ENCODE data around the gene WDFY1.

WDFY1 gene

DNA sequence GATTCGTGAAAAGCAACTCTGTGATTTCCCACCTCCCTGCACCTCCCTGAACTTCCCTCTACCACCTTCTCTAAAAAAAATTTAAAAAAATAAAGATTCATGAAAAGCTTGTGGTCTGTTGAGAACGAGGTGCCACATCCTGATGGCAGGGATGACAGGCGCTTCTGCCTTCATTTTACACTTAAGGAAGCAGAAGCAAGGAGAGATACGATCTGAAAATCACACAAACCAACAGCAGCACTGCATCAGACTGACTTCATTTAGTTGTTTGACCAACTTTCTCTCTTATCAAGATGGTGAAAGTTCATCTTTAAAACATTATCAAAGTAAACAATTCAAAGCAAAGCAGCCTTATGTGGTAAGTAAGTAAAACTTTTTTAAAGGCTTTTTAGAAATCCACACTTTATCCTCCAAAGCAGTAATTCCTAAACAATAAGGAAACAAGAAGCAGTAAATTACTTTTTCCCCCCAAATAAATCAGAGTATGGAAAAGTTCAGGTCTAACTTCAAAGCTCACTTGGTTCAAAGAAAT lies 15.5 kb downstream of the WDFY1 start:
- DNase-seq = peak; percentile 7 to 27

DNA sequence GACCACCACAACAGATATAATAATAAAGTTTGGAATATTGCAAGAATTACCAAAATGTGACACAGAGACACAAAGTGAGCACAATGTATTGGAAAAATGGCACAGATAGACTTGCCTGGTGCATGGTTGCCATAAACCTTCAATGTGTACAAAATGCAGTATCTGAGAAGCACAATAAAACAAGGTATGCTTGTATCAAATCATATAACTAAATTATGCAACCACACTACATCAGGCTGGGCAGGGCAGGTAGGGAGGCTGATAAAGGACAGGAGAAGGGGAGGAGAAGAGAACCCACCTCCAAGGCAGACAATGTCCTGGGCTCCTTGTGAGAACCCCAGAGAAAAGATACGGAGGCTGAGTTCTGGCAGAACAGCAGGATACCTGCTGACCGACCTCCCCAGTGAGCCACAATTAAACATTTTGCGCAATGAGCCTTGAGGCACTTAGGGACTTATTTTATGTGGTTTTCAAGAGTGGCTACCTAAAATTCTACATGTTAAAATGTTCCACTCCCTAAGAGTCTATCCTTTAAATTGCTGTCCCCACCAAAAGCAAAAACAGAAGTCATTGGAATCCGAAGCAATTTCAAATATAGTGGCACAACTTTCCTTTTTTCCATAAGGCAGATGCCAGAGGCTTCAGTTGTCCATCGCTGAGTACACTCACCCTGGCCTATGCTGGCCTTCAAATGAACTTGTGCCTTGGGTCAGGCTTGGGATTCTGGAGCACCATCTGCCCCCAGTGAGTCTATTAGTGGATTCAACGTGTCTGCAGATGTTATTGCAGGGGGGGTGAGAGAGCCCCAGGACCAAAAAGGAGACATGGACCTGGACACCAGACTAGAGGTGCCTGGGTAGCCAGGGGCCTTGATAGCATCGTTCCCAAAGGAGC lies 16.8 kb downstream of the WDFY1 start:
- no peak for DNase-seq

DNA sequence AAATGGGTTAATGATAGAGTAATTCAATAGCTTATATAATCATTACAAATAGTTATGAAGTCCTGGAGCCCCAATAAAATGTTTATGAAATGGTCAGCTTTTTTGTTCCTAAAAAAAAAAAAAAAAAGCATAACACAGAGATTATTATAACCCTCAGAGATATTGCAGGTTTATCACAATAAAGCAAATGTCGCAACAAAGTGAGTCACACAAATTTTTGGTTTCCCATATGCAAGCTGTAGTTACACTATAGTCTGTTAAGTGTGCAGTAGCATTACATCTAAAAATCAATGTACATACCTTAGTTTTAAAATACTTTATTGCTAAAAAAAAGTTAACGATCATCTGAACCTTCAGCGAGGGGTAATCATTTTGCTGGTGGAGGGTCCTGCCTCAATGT lies 20.0 kb downstream of the WDFY1 start:
- no peak for DNase-seq

DNA sequence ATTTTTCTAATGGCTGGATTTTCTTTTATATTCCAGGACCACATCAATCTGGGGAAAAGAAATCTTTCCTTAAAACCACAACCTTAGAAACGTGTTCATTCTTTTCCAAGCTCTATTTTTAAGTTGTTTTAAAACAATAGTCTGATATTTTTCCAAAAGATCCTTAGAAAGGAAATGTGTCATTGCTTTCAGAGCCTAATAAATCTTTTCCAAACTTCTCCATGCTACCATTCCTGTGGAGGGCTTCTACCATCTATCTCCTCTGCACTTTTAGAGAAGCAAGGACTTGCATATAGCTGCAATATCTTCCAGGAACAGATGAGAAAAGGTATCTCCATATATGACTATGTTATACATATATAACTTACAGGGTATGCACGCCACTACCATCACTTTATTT lies 21.2 kb downstream of the WDFY1 start:
- DNase-seq = no peak

DNA sequence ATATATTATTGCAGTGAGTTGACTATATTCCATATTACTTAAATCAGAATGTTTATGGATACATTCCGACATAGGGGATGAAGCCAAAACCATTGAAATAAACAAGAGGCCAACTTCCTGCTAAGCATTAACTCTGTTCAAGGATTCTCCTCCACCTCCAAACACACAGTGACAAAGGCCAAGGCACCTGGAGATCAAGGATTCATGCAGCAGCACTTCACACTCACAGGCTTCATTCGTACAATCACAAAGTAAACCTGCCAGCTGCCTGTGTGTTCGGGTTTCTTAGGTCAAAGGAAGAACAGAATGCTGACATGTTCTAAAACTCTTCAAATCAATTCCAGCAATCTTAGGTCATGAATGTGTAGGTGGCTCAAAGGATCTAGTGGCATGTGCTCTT lies 22.8 kb downstream of the WDFY1 start:
- no peak for DNase-seq

DNA sequence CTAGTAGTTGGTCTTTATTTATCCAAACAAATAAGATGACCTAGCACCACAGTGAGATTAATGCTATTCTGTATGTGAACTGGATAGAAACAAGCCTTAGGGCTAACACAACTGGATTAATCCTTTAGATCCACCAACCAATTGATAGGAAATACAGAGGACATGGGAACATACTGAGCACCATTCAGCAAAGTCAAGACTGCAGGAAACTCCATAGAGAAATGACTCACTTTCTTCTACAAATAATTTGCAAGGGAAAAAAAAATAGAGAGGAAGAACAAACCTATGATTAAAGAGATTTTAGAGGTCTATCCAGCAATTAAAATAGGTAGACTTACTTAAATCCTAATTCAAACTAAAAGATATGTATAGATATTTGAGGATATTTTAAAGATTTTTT lies 23.9 kb downstream of the WDFY1 start:
- no peak for DNase-seq

DNA sequence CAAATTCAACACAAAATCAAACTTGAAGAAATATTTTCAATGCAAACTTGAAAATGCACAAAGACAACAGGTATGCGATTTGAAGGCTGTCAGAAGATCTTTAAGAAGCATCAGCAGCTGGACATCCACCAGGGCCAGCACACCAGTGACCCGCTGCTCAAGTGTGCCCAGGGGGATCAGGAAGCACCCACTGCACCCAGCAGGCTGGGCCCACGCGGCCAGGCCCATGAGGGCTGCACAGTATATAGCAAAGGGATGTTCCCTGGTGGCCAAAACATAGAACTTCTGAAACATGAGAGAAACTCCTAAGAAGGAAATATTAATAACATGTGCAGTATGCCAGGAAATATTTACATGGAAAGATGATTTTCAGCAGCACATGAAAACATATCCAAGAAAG lies 25.0 kb downstream of the WDFY1 start:
- peak in 1 of 2 experiments; percentile 4 for DNase-seq

DNA sequence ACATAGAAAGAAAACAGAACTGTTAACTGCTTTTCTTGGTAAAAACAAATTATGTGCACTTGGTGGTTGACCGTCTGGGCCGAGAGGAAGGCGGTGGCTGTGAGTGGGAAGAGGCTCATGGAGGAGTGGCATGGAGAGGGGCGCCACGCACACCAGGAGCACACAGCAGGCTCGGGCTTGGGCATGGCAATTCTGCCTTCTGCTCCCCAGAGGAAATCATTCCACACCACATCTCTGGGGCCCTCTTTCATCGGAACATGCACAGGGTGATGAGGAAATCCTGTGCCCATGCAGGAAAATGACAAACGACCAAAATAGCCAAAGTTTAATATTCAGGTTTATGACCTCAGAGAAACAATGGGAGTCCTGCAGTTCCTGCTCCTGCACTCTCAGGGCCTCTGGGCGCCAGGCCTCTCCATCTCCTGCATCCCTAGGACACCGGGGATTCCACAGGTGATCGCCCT lies 26.4 kb downstream of the WDFY1 start:
- DNase-seq = peak; percentile 21 to 39

DNA sequence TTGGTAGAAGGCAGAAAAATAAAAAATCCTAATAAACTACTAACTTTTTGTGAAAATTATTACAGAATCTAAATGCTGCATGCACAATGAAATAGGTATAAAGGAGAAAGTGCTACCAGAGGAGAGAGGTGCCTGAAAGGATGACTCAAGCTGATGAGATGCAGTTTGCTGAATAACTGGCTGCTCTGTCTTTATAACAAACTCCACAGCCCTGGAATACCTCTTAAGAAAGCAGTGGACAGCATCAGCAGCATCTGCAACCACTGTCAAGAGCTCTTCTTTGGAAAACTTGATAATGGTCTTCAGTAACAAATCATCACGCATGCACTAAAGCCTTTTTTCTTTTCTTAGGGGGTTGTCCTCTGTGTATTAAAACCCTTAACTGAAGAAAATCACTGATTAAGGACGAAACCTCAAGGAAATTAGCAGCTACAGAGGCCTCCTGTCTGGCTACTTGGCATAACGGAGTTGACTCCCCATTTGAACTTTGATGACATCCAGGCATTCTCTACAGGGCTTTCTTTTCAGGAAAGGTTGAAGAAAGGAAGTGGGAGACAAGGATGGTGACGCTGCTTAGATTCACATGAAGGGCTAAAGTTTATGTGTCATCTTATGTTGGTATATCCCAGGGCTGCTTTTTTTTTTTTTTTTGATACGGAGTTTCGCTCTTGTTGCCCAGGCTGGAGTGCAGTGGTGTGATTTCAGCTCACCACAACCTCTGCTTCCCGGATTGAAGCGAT lies 28.8 kb downstream of the WDFY1 start:
- no peak for DNase-seq

DNA sequence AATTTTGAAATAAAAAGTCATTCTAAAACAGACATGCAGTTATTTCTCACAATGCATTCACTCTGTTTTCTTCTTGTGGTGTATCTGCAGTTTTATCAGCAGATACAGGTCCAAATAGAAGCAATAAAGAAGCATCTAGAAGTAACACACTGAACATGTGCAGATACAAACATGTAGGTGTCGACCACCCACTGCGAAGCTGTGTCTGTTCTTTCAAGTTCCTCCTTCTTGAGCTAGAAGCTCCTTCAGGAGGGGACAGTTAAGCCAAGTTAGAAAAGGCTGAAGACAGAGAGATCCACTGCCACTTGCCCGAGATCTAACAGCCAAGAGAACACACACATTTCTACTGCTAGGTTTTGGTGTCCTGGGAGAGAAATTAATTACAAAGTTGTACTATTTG lies 30.1 kb downstream of the WDFY1 start:
- no peak for DNase-seq

DNA sequence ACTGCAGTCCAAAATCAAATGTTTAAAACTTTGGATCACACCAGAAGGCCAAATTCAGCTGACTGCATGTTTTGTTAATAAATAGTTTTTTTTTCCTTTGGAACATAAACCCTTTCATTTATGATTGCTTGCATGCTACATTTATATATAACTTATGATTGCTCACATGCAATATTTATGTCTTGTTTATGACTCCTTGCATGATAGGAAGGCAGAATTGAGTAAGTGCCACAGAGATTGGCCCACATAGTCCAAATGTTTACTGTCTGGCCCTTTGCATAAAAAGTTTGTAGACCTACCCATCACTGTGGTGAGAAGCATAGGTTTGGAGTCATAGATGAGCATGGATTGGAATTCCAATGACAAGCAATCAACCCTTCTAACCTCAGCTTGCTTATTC lies 30.8 kb downstream of the WDFY1 start:
- no peak for DNase-seq

DNA sequence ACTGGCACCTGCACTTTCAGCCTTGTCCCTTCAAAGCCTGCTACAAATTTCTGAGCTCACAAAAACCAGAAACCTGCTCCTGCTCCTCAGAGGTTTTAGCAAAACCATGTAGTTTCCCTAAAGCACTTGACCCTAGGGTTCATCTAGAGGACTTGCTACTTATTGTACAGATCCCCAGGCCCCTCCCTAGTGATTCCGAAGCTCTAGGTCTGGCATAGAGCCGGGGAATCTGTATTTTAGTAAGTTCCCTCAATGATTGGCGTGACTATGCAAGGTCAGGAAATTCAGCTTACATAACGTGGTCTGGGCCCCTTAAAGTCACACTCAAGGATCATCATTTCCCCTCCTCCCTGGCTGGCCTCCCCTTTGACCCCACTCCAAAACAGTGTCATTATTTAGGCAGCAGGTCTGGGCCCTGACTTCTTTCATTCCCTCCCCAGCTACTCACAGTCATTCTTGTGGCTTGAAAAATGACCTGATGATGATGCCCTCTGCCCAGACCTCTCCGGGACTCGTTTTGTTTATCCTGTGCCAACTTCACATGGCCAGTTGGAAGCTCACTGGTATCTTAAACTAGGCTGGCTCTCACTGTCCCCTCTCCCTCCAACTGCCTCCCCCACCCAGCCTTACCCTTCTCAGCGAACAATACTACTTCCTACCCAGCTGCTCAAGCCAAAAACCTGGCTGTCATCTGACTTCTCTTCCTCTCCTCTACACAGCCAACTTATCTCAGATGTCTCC lies 36.0 kb downstream of the WDFY1 start:
- DNase-seq = no peak

DNA sequence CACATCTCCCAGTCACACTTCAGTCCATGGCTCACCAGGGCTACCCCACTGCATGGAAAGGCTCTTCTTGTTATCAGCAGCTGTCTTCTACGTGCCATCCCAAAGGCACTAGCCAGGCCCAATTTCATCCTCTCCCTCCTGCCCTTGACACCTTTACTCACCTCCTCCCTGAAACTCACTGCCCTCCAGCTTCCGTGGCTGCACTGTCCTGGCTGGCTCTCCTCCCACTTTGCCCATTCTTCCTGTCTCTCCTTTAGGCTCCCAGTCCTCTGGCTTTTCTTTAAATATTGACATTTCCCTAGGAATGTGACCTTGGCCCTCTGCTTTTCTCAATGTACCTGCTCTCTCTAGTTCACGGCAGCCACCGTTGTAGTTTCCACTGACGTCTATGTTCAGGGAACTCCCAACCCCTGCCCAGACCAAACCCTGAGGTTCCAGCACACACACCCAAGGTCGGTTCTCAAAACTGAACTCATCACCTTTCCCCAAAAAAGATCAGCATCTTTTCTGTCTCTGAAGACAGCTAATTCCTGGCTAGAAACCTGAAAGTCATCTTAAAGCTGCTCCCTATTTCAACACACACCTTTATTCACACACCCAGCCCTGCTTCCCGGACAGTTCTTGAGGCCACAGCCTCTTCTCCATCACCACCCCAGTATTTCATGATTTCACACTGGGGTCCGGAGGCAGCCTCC lies 36.7 kb downstream of the WDFY1 start:
- DNase-seq = no peak

DNA sequence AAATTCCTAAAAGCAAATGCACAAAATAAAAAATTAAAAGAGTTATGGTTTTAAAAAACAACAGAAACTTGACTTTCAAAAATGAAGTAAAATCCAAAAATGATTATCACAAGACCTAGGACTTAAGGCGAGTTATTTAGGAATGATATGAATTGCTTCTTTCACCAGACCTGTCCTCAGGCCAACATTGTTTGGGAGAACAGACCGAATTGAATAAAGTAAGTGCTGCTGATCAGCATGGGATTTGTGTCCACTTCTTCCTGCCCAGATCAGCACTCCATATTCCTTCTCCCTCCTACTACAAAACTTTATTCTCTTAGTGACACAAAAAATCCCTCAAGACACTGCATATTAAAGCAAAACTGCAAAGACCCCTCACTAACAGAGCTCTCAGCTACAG lies 39.1 kb downstream of the WDFY1 start:
- no peak for DNase-seq

DNA sequence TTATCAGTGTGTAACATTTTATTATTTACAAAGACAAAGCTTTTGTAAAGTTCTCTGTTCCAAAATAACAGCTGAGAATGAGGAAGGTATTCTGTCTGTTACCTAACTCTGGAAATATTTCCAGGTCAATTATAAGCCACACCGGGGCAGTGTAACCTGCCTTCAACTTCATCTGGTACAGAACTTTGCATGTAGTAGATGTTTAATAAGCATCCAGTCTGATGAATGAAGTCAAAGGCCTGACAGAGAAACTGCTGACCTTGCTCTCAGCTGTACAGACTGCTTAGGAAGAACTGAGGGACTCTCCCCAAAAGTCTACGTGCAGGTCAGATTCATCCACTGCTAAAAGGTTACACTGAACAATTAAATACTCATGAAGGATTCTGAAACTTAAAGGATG lies 43.3 kb downstream of the WDFY1 start:
- no peak for DNase-seq

DNA sequence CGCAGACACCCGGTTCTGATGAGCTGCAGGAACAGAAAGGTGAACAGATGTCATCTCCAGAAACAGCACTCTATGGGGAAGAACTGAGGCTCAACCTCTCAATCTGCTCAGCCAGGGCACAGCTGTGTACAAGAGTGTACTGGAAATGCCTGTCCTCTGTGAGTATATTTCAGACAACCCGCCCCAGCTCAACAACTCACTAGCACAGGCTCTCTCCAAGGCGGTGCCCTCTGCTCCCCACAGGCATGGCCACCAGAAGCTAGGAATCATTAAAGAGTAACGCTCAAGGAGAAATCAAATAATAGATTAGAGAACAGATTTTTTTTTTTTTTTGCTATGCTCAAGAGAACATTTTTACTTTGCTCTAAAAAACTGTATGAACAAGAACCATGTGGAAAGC lies 43.8 kb downstream of the WDFY1 start:
- no peak for DNase-seq

DNA sequence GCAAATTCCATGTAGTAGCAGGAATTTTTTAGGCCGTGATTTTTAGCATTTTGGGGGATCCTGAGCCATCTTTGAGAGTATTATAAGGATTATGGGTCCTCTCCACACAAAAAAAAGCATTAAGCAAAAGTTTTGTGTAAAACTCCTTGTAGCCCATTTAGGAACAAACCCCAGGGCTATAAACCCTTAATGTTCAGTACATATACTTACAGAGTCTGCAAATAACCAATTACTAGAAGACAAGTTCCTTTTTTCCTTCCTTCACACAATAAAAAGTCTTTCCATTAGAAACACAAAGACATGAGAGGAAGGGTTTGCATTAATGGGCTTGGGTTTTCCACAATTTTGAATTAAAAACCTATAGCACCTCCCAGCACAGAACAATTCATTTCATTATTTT lies 44.6 kb downstream of the WDFY1 start:
- DNase-seq = no peak

DNA sequence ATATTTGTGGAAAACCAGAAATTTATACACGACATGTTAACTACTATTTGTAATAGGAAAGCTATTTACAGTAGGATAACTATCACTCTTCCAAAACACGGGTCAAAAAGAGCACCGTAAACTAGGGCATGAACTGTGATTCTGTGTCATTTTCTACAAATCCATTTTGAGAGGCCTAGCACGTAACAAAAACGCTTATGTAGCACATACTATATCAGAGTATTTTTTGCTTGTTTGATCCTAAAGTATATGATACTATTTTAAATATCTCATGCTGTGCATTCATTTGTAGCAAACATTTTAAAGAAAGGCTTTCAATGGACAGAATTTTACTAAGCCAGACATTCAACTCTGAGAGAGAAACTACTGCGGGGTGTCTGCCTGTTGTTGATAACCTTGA lies 45.1 kb downstream of the WDFY1 start:
- DNase-seq = no peak

DNA sequence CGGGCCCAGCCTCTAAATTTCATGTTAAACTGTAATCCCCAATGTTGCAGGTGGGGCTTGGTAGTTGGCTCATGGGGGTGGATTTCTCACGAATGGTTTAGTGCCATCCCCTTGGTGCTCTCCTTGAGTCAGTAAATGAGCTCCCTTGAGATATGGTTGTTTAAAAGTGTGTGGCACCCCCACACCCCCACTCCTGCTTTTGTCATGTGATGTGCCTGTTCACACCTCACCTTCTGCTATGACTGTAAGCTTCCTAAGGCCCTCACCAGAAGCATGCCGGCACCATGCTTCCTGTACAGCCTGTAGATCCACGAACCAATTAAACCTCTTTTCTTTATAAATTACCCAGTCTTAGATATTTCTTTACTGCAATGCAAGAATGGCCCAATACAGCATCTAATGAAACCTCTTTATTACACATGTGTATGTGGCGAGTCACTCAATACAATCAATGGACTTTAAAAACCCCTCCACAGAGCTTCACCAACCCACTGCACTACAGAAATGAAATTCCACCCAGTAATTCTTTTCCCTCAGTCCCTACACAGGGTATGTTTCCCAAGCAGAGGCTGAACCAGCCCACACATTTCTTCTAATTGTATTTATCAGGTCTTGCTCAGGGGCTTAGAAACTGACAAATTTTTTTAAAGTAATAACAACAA lies 47.3 kb downstream of the WDFY1 start:
- DNase-seq = no peak

DNA sequence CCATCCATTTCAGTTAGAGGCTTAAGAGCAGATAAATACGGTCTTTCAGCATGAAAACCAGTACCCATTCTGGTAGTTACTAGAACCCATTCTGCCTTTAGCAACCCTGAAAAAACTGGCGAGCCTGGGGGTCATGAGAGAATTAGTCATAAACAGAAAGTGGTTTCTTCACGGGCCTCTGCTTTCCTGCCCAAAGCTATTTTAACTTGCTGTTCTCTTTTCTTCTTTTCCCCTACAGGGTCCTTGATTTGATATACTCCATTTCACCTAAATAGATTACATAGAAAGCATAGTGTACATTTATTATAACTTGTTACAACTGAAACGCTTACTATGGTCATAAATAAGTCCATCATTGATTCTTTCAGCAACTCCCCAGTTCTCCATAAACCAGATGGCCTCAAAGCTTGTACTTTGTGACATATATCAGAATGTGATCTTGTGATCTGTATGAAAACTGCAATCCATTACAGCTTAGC lies 48.3 kb downstream of the WDFY1 start:
- DNase-seq = peak; percentile 28 to 31

DNA sequence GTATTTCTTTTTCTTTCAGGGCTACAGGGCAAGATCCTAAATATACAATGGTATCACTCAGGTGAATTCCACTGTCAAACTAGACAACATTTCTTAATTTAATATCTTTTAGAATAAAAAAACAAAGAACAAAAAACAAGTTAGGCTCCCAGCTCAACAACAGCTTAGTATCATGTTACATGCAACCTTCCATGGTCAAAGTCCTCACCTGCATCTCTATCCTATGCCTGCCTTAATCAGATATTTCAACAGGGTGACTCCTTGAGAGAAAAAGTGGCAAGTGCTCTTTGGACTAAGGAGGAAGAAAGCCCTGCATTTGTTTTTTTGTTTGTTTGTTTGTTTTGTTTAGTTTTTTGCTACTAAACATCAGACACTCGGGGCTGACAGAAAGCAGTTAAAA lies 50.2 kb downstream of the WDFY1 start:
- no peak for DNase-seq

DNA sequence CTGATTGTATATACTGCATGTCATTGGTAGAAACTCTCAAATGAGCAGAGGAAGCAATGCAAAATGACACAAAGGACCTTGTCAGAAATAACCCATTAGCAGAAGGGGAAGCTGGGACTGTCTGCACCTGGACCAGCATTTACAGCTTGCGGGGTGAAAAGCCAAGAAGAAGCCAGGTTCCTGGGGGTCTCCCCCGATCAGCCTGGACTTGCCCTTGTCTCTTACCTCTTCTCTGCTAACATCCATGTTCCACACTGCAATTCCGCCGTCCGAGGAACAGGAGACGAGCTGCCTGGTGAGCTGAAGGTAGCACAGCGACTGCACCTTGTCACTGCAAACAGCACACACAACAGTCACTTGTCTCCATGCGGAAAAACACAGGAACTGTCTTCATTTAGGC lies 51.1 kb downstream of the WDFY1 start:
- no peak for DNase-seq

All from Kasumi-1 (cell line).